ENCODE results near the gene CACUL1. TPM values are rescaled to one million over a fixed set of nuclear protein-coding genes. Genes with fewer than 3 reads are reported as not detected.
"Not testable (repeated sequence)": the region's sequence is repeated elsewhere in the genome, so short reads cannot be mapped to it uniquely, and the experiment has no call there.

CACUL1 gene
- total and polyA plus RNA-seq, 2 donors (not counting 3 experiments of a cell fraction or from before 2014, with no cell fraction given): 6.0 to 35.1 TPM

DNA sequence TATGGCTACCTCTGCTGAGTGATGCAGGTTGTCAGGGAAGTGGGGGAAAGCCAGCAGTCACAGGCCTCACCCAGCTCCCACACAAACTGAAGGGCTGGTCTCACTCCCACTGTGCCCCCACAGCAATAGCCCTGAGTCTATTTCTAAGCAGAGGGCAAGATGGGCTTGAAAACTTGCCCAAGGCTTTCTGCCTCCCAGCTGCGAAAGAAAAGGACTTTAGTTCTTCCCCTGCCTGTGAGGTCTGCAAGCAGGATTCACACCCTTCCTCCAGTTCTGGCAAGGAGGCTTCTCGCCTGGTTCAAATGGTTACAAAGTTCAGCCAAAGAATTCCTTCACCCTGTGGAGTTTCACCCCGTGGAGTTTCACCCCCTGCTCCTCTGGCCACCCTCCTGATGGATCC is 96.0 kb downstream of the CACUL1 start:
- dilution Hi-C loops (cut with MboI; ENCODE audit: extremely low pct_ligation_motif_present, low sequenced_read_pairs): no loop called here
- TF ChIP-seq, protein P1, sequence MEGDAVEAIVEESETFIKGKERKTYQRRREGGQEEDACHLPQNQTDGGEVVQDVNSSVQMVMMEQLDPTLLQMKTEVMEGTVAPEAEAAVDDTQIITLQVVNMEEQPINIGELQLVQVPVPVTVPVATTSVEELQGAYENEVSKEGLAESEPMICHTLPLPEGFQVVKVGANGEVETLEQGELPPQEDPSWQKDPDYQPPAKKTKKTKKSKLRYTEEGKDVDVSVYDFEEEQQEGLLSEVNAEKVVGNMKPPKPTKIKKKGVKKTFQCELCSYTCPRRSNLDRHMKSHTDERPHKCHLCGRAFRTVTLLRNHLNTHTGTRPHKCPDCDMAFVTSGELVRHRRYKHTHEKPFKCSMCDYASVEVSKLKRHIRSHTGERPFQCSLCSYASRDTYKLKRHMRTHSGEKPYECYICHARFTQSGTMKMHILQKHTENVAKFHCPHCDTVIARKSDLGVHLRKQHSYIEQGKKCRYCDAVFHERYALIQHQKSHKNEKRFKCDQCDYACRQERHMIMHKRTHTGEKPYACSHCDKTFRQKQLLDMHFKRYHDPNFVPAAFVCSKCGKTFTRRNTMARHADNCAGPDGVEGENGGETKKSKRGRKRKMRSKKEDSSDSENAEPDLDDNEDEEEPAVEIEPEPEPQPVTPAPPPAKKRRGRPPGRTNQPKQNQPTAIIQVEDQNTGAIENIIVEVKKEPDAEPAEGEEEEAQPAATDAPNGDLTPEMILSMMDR (IDR thresholded peaks at IDR 0.05; ENCODE audit: extremely low read depth in 1 of 2, insufficient read depth in 1 of 2, low read depth in 1 of 2, low read length in 2 of 2): no peak
- TF ChIP-seq POLR2A (IDR thresholded peaks at IDR 0.05; ENCODE audit: low read depth, low read length): no peak
- TF ChIP-seq POLR2AphosphoS5 (IDR thresholded peaks at IDR 0.05; ENCODE audit: insufficient read depth, low read depth, low read length): no peak
- TF ChIP-seq, protein P2, sequence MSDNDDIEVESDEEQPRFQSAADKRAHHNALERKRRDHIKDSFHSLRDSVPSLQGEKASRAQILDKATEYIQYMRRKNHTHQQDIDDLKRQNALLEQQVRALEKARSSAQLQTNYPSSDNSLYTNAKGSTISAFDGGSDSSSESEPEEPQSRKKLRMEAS (IDR thresholded peaks at IDR 0.05; ENCODE audit: insufficient read depth, insufficient read length): no peak
- no peak for TF ChIP-seq EZH2 (IDR thresholded peaks at IDR 0.05; ENCODE audit: borderline replicate concordance, low read depth, low read length, severe bottlenecking)
- TF ChIP-seq FOS (IDR thresholded peaks at IDR 0.05; ENCODE audit: borderline replicate concordance, insufficient read depth, low read length): no peak
- TF ChIP-seq MYC (IDR thresholded peaks at IDR 0.05; ENCODE audit: low read depth, low read length): no peak
- TF ChIP-seq GATA2 (IDR thresholded peaks at IDR 0.05; ENCODE audit: insufficient read depth, insufficient read length, low read depth, low read length): no peak
- TF ChIP-seq JUN (IDR thresholded peaks at IDR 0.05; ENCODE audit: borderline replicate concordance, insufficient read depth, insufficient read length, low read depth): no peak
- H3K9ac ChIP-seq (replicated peaks; ENCODE audit: extremely low read depth, insufficient read depth, low read length): no peak overlapping the region
- no peaks in the 10 kb centered on the region for H3K36me3 ChIP-seq (ENCODE audit: control insufficient read depth in 2 of 2, extremely low read depth in 1 of 2, insufficient read depth in 2 of 2, low read length in 2 of 2)
- FAIRE-seq (no peak), DNase-seq (ENCODE audit: low read depth, low spot score) (no peak)
- intact Hi-C loops (cut with micrococcal nuclease): no loop called here
- H3K27ac ChIP-seq (ENCODE audit: insufficient read depth, low read depth, low read length): no peak overlapping the region
- no peak overlapping the region for H2AFZ ChIP-seq (ENCODE audit: low read depth, low read length)
- ChIA-PET POLR2A (no interaction called here), CTCF (no interaction called here)
- H4K20me1 ChIP-seq (replicated peaks; ENCODE audit: control insufficient read depth, extremely low read depth, insufficient read depth, low read length): no peaks in the 10 kb centered on the region
- no TSS peak for BruUV-seq (replicated peaks)
- H3K4me3 ChIP-seq (replicated peaks in 1 of 3; ENCODE audit: insufficient read depth in 1 of 3, low read depth in 1 of 3, low read length in 3 of 3): no peak overlapping the region
- no peak overlapping the region for H3K4me2 ChIP-seq (ENCODE audit: insufficient read depth, low read length)
- no peaks in the 10 kb centered on the region for H3K79me2 ChIP-seq (ENCODE audit: control insufficient read depth, insufficient read depth, low read length)
- H3K9me1 ChIP-seq (replicated peaks; ENCODE audit: control insufficient read depth, extremely low read depth, insufficient read depth, low read length): no peaks in the 10 kb centered on the region
- no peaks in the 10 kb centered on the region for H3K4me1 ChIP-seq (ENCODE audit: control insufficient read depth, extremely low read depth, insufficient read depth, low read length)
- peaks cover 0 to 2% of the 10 kb centered on the region in 2 experiments for H3K27me3 ChIP-seq (ENCODE audit: control insufficient read depth in 2 of 2, insufficient read depth in 2 of 2, low read length in 2 of 2)
- no peaks in the 10 kb centered on the region for H3K9me3 ChIP-seq (replicated peaks; ENCODE audit: control insufficient read depth, insufficient read depth, low read length)

DNA sequence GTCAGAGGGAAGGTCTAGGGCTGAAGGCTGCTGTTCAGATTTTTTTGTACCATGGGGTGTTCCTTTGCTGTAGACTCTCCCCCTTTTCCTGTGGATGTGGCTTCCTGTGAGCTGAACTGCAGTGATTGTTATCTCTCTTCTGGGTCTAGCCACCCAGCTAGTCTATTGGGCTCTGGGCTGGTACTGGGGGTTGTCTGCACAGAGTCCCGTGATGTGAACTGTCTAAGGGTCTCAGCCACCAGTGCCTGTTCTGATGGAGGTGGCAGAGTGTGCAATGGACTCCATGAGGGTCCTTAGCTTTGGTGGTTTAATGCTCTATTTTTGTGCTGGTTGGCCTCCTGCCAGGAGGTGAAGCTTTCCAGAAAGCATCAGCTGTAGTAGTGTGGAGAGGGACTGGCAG is 96.6 kb downstream of the CACUL1 start:
- H3K9me1 ChIP-seq (replicated peaks; ENCODE audit: control insufficient read depth, extremely low read depth, insufficient read depth, low read length); H3K9me3 ChIP-seq (replicated peaks; ENCODE audit: control insufficient read depth, insufficient read depth, low read length); H3K4me1 ChIP-seq (ENCODE audit: control insufficient read depth, extremely low read depth, insufficient read depth, low read length); POLR2A ChIA-PET; FAIRE-seq; H3K4me3 ChIP-seq (replicated peaks in 1 of 3; ENCODE audit: insufficient read depth in 1 of 3, low read depth in 1 of 3, low read length in 3 of 3); H4K20me1 ChIP-seq (replicated peaks; ENCODE audit: control insufficient read depth, extremely low read depth, insufficient read depth, low read length); H3K4me2 ChIP-seq (ENCODE audit: insufficient read depth, low read length); DNase-seq (ENCODE audit: low read depth, low spot score); CTCF ChIA-PET; intact Hi-C loops (cut with micrococcal nuclease); H3K27ac ChIP-seq (ENCODE audit: insufficient read depth, low read depth, low read length); BruUV-seq (replicated peaks); H2AFZ ChIP-seq (ENCODE audit: low read depth, low read length); H3K9ac ChIP-seq (replicated peaks; ENCODE audit: extremely low read depth, insufficient read depth, low read length); H3K79me2 ChIP-seq (ENCODE audit: control insufficient read depth, insufficient read depth, low read length); H3K27me3 ChIP-seq (ENCODE audit: control insufficient read depth in 2 of 2, insufficient read depth in 2 of 2, low read length in 2 of 2); H3K36me3 ChIP-seq (ENCODE audit: control insufficient read depth in 2 of 2, extremely low read depth in 1 of 2, insufficient read depth in 2 of 2, low read length in 2 of 2); dilution Hi-C loops (cut with MboI; ENCODE audit: extremely low pct_ligation_motif_present, low sequenced_read_pairs): not testable (repeated sequence)

DNA sequence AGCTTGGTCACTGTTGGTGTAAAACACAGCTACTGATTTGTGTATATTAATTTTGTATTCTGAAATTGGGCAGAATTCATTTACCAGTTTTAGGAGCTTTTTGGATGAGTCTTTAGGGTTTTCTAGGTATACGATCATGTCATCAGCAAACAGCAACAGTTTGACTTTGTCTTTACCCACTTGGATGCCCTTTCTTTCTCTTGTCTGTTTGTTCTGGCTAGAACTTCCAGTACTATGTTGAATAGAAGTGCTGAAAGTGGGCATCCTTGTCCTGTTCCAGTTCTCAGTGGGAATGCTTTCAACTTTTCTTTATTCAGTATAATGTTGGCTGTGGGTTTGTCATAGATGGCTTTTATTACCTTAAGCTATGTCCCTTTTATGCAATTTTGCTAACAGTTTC is 109.5 kb downstream of the CACUL1 start:
- H3K9me1 ChIP-seq (replicated peaks; ENCODE audit: control insufficient read depth, extremely low read depth, insufficient read depth, low read length); H3K79me2 ChIP-seq (ENCODE audit: control insufficient read depth, insufficient read depth, low read length); DNase-seq (ENCODE audit: low read depth, low spot score); intact Hi-C loops (cut with micrococcal nuclease); H2AFZ ChIP-seq (ENCODE audit: low read depth, low read length); FAIRE-seq; H3K27ac ChIP-seq (ENCODE audit: insufficient read depth, low read depth, low read length); H4K20me1 ChIP-seq (replicated peaks; ENCODE audit: control insufficient read depth, extremely low read depth, insufficient read depth, low read length); H3K4me2 ChIP-seq (ENCODE audit: insufficient read depth, low read length); H3K9ac ChIP-seq (replicated peaks; ENCODE audit: extremely low read depth, insufficient read depth, low read length); H3K36me3 ChIP-seq (ENCODE audit: control insufficient read depth in 2 of 2, extremely low read depth in 1 of 2, insufficient read depth in 2 of 2, low read length in 2 of 2); BruUV-seq (replicated peaks); dilution Hi-C loops (cut with MboI; ENCODE audit: extremely low pct_ligation_motif_present, low sequenced_read_pairs); H3K9me3 ChIP-seq (replicated peaks; ENCODE audit: control insufficient read depth, insufficient read depth, low read length); H3K4me3 ChIP-seq (replicated peaks in 1 of 3; ENCODE audit: insufficient read depth in 1 of 3, low read depth in 1 of 3, low read length in 3 of 3); CTCF ChIA-PET; H3K4me1 ChIP-seq (ENCODE audit: control insufficient read depth, extremely low read depth, insufficient read depth, low read length); POLR2A ChIA-PET; H3K27me3 ChIP-seq (ENCODE audit: control insufficient read depth in 2 of 2, insufficient read depth in 2 of 2, low read length in 2 of 2): not testable (repeated sequence)
